ENCODE measurements around the gene RBMS1. TPM values are rescaled to one million over a fixed set of nuclear protein-coding genes. Genes with fewer than 3 reads are reported as not detected.

RBMS1 gene
- polyA plus RNA-seq, 3 donors: 114 to 148 (median 141) TPM

DNA sequence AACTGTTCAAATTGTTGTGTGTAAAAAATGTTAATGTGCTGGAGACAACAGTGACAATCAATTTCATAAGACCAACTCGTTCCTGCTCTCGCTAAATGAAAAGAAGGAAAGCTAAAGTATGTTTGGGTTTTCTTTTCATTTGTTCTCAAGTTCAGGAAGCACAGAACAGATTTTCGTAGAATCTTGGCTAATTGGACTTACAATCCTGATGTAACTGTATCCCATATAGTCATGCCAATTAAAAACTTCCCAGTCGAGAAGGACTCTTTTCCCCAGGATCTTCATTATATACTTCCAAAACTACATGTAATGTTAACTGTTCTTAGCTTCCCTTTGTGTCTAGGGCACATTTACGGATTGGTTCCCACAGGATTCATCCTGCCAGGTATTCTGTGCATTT, 158.2 kb downstream of the RBMS1 start:
- no peak for DNase-seq

DNA sequence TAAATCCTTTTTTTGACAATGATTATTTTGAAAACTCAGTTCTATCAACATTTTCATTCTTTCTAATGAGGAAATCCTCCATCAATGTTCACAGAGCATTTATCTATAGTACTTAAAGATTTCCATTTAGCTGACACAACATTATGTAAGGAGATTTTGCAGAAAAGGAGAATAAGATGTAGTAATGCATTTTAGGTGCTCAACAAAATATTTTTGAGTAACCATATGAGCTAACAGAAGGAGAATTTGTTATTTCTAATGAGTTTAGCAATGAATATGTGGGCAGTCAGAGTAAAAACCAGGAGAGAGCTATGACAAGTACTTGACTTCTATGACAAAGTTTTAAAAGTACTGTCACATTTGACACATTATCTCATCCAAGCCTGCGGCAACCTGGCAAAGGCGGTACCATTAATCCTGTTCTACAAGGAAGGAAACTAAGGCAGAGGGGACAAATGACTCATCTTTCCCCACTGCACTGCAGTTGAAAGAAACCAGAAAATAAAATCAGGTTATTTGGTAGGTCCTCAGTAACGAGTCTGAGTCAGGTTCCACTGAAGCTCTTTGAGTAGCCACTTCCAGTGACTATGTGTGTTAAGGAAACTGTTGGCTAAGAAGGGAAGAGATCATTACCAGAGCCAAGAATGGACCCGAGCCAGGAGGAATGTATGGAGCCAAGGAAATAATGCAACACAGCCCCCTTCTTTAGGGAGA, 159.4 kb downstream of the RBMS1 start:
- no peak for DNase-seq

- no peak for DNase-seq
Observed at GRCh38 chr2:160333324-160334027, 160.1 kb downstream of the RBMS1 start.

DNA sequence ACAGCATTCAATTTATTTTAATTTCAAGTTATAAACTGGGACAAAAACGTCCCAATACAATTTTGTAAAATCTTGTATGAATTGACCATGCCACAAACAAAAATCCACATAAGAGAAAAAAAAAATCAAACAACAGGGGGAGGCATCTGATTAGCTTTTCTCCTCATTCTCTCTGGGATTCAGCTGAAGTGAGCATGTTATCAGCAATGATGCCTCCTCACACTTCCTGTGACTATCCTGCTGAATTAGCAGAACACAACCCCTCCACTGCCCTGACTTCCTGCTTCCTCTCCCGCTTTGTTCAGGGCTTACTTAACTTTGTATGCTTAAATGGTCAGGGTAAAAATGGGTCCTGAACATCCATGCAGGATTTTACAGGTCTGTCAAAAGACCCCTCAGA, 161.3 kb downstream of the RBMS1 start:
- no peak for DNase-seq

GRCh38 chr2:160331258-160332025, 162.2 kb downstream of the RBMS1 start:
- DNase-seq: no peak

DNA sequence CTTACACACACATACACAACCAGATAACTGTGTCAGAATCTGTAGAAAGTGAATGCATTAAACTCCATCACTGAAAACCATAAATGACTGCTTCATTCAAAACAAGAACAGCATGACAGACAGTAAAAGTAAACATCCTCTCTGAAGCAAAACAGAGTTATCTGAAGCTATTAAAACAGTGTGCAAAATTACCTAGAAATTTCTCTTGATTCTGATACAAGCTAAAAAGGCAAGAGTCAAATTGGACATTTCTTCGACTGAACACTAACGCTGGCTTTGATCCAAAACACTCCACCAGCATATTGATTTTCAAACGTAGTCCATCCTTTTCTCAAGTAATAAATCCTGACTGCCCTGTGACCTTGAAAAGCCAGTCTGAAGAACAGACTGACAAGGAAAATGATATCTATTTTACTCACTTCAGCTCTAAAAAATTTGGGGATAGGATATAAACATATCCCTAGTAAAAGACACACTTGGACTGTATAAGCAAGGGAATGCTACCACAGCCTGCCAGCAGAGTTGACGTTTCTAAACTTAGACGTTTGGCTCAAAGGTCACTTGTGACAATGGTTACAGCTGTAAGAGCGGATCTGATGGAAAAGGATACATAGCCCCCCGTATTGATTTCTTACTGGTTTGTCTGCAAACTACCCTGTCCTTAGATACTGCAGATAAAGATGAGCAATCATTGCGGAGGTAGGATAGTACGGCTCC, 164.6 kb downstream of the RBMS1 start:
- DNase-seq: no peak

DNA sequence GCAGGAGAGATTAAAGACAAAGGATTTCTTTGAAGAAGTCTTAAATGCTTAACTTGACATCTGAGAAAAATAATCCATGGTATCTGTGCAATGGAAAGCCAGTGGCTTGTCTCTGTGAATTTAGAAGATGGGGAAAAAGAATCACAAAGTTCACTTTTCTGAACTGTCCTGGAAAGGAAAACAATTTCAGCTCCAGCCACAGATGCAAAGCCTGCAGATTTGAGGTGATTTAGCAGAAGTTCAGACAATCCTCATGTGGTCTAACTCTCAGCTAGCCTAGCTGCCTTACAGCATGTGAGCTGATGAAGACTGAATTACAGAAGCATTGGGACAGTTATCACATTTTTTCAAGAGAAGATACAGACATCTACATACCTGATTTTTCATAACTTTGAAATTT, 166.8 kb downstream of the RBMS1 start:
- no peak for DNase-seq

DNA sequence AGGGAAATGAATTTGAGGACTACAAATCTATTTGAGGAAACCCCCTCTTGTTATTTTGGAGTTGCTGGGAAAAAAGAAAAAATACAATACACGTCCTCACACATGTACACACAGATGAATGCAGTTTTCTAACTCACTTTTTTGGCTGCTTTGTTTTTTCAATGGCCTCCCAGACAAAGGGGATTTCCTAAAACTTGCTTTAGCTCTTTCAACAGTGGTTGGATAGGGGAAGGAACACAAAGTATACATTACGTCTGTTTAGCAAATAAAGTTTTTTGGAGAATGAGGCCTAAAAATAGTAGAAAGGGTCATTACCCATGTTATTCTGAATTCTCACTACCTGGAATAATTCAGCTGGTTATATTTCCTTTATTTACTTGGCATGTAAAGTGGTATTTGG, 168.2 kb downstream of the RBMS1 start:
- DNase-seq: no peak

DNA sequence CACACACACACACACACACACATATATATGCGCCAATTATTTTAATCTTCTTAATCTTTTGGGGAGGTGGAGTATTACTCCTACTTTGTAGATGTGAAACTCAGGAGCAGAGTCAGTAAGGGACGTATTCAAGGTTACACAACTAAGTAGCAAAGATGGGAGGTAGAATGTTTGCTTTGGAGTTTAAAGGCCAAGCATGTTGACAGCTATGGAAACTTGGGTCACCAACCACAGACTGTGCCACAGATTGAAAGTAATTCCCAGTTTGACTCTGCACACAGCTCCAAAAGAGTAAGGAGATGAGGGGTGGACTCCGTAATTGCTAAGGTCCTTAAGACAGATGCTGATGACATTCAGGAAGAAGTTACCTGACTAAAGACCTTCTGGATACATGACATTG, 168.7 kb downstream of the RBMS1 start:
- DNase-seq: no peak

DNA sequence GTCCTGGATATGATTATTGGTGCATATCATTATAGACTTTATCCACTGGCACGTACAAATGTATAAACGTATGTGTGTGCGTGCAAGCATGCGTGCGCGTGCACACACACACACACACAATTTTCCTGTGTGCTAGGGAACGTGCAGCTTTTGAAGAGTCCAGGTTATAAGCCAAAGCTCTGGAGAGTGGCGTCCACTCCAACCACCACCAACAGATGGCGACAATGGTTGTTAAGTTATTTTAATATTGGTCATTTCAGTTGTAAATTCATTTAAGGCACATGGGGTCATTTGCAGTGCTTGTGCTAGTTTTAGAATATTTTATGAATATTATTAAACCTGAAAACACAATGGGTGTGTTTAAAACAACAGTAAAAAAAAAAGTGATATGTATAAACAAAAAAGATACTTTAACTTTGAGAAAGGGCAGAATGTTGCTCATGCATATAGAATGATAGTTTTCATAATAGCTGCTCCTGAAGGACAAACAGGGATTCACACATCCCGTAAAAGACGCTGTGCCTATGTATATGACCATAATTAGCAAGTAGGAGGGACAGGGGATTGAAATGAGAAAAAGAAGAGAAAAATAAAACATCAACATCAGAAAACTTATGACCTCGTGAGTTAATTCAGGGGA, 169.3 kb downstream of the RBMS1 start:
- peak; percentile 42 for DNase-seq

DNA sequence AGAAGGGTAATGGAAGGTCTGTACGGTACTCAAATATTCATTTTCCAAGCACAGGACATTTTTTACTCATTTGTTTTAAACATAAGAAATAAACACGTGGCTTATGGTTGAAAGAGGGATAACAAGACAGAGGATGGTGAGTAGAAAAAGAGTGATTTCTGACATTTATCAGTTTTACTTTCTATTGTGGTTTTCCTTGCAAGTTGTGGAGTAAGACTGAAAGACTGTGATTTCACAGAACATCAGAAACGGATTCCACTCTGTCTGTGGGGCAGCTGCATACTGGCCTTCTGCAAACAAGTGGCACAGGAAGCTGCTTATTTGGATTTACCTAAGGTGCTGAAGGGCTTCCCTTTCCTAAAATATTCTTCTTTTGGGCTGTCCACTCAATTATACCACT, 171.3 kb downstream of the RBMS1 start:
- DNase-seq: no peak

GRCh38 chr2:160321006-160321405, 172.6 kb downstream of the RBMS1 start:
- no peak for DNase-seq

DNA sequence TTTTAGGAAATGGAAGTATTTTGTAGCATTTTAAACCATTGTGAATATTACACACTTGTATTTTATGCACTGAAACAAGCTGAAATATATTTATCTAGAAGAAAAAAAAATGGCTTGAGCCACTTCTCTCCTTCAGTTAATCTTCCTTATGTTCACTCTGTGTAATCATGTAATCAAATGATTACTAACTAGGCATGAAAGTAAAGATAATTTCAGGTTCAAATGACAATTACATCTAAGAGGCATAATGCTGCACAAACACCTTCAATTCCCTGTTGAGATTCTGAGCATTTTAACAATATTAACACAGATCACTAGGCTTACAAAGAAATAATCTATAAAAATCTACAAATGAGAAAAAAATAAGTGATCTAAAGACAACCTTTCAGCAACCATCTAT, 173.9 kb downstream of the RBMS1 start:
- DNase-seq: no peak

DNA sequence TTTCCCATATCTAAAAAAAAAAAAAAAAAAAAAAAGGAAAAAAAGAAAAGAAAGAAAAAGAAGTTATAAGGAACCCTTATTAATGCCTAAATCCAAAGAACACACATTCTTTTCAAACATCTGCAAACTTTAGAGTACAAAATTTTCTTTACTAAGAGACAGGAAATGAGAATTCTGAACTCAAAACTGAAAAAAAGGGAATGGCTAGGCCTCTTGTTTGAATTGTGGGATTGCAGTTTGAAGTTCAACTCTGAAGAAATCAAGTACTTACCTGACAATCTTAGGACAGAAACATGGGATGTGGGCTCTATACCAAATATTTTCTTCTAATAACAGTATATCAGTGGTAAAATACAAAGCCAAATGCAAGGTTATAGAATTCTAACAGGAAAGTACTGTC, 175.4 kb downstream of the RBMS1 start:
- no peak for DNase-seq

- no peak for DNase-seq
Observed at GRCh38 chr2:160317181-160318099, 176.2 kb downstream of the RBMS1 start.

DNA sequence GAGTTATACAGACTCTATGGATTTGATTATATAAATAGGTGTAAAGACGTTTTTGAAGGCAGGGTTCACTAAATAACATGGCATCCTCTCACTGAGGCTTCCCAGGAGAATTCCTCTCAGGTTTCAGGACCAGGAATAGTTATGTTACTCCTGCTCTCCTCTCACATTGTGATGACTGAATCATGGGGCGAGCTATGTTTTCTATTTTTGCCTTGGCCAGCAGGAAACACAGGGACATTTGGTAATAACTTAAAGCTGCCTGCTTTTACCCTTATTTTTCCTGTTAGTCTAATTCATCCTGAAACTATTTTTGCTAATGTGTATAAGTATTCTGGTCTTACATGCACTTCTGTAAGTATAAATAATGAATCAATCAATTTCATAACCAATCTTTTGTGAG, 178.3 kb downstream of the RBMS1 start:
- DNase-seq: no peak

DNA sequence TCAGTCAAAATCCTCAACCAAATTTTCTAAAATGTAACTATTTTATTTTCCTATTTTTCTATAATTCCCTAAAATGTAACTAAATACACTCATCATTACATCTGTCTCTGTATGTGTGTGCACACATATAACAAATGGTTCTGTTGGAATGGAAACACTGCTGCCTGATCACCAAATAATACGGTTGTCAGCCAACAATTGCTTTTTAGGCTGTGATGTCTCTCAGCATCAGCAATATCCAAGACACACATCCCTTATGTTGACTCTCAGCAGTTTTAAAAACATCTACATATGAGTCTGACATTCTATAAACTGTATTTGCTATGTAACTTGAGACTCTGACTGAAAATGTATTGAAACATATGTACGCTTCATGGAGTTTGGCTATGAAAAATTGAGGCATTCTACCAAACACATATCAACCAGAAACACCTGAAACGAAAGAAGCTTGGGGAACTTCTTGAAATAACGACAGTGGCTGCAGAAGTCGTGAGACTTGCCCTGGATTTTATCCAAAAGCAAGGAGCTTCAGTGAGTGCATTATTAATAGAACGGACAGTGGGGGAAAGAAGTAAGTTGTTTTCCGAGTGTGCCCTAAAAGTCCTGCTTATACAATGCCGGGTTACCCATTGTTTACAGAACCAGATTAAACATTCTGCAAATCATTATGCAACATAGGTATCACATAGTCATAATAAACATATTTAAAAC, 183.3 kb downstream of the RBMS1 start:
- DNase-seq: no peak

GRCh38 chr2:160309585-160309984, 184.0 kb downstream of the RBMS1 start:
- no peak for DNase-seq

GRCh38 chr2:160308915-160309314, 184.7 kb downstream of the RBMS1 start:
- DNase-seq: no peak

GRCh38 chr2:160308476-160308875, 185.1 kb downstream of the RBMS1 start:
- DNase-seq: no peak

Measured in renal pelvis (tissue), 4 donors.